Measurements from ENCODE around the gene PLAAT2.

PLAAT2 gene

GRCh38 chr11:63504933-63505586 is 58.1 kb downstream of the PLAAT2 start:
- no peak for DNase-seq (ENCODE audit: low read depth, low spot score)
- CTCF ChIA-PET: interaction anchor here (0.8 kb wide), 1 partner anchor 26 kb away, joined by 3 read pairs; no protein-coding TSS in a partner anchor
- no peak overlapping the region for H3K4me3 ChIP-seq (ENCODE audit: low read depth, low read length)
- POLR2A ChIA-PET: no interaction called here
- no peak for TF ChIP-seq CTCF (IDR thresholded peaks at IDR 0.05; ENCODE audit: insufficient read depth, low read length, missing control alignments)

GRCh38 chr11:63504054-63504453 is 59.1 kb downstream of the PLAAT2 start:
- POLR2A ChIA-PET: no interaction called here
- no peak for TF ChIP-seq CTCF (IDR thresholded peaks at IDR 0.05; ENCODE audit: insufficient read depth, low read length, missing control alignments)
- H3K4me3 ChIP-seq (ENCODE audit: low read depth, low read length): no peak overlapping the region
- CTCF ChIA-PET: interaction anchor here (0.8 kb wide), 1 partner anchor 25 kb away, joined by 3 read pairs; no protein-coding TSS in a partner anchor
- no peak for DNase-seq (ENCODE audit: low read depth, low spot score)

GRCh38 chr11:63503492-63503891 is 59.7 kb downstream of the PLAAT2 start:
- DNase-seq (ENCODE audit: low read depth, low spot score): no peak
- CTCF ChIA-PET: no interaction called here
- TF ChIP-seq CTCF (IDR thresholded peaks at IDR 0.05; ENCODE audit: insufficient read depth, low read length, missing control alignments): no peak
- POLR2A ChIA-PET: no interaction called here
- H3K4me3 ChIP-seq (ENCODE audit: low read depth, low read length): no peak overlapping the region

Data from AG04449 (cell line).